Upper lobe of left lung (tissue), 6 donors: ENCODE results near the gene HCFC1. TPM values are rescaled to one million over a fixed set of nuclear protein-coding genes. Genes with fewer than 3 reads are reported as not detected.

Source experiments
- ATAC-seq, 2 donors: fragments of 200-7000 bp; cut with Tn5 transposase; one replicate each; pipeline ENCODE4 v1.9.1; 2022; ENCODE audit warnings: mild to moderate bottlenecking in 2 of 2, moderate library complexity in 2 of 2; ENCODE audit not compliant: low FRiP score in 2 of 2
- DNase-seq, 2 donors: peaks; one replicate each; pipeline ENCODE4 v3.0.0-alpha.2; 2019 to 2020
- H3K27ac ChIP-seq, 4 donors: fragments of 200-600 bp; sonication (generic); one replicate each; pipeline ENCODE4 v1.5.1; 2016 to 2019
- H3K27me3 ChIP-seq, 4 donors: fragments of 200-600 bp; sonication (generic); one replicate each; pipeline ENCODE4 v1.5.1; 2017 to 2019
- H3K36me3 ChIP-seq, 4 donors: fragments of 200-600 bp; sonication (generic); one replicate each; pipeline ENCODE4 v1.5.1; 2016 to 2019
- H3K4me1 ChIP-seq, 4 donors: fragments of 200-600 bp; sonication (generic); one replicate each; pipeline ENCODE4 v1.5.1; 2018 to 2019
- H3K4me3 ChIP-seq, 4 donors: fragments of 200-600 bp; sonication (generic); one replicate each; pipeline ENCODE4 v1.5.1; 2017 to 2019; ENCODE audit warnings: mild to moderate bottlenecking in 2 of 4, moderate library complexity in 1 of 4
- H3K9me3 ChIP-seq, 4 donors: fragments of 200-600 bp; sonication (generic); one replicate each; pipeline ENCODE4 v1.5.1; 2018 to 2019
- EP300 ChIP-seq, 4 donors: sonication (generic); formaldehyde crosslinking; IDR thresholded peaks; one replicate each; pipeline ENCODE4 v1.5.1; 2017; ENCODE audit warnings: antibody characterized with exemption in 4 of 4, control low read depth in 2 of 4
- POLR2A ChIP-seq, 4 donors: fragments of 450-650 bp; IDR thresholded peaks; one replicate each; pipeline ENCODE4 v1.5.1; 2016 to 2017; ENCODE audit warnings: antibody characterized with exemption in 4 of 4, mild to moderate bottlenecking in 2 of 4
- POLR2AphosphoS5 ChIP-seq, 2 donors: sonication (generic); formaldehyde crosslinking; IDR thresholded peaks; one replicate each; pipeline ENCODE4 v1.5.1; 2017; ENCODE audit warnings: antibody characterized with exemption in 2 of 2
- WGBS, 2 donors: methylation state at CpG; one replicate each; pipeline ENCODE4 v1.1.5; 2017 to 2018; 5-methylcytosine and 5-hydroxymethylcytosine counted together
- total RNA-seq, 6 donors: library from RNA; depleted of rRNA in 4 of 6; stranded (reverse); fragments of >200 nt in 4 of 6; gene quantifications; one replicate each; pipeline versions ENCODE4 v1.1.0 to v1.2.1, GENCODE V29; 2016 to 2021
- TF ChIP-seq, protein P1 (sequence below), 6 experiments: fragments of 450-650 bp in 4 of 6; fragments of 200-600 bp in 2 of 6; sonication (generic) in 2 of 6; IDR thresholded peaks; one replicate each; pipeline ENCODE4 v1.5.1; 2016 to 2019; ENCODE audit warnings: antibody characterized with exemption in 6 of 6
- donor health status: DM: no; HTN: no; CAD: no; lungs with moderate emphysema.
- donor health status: DM: no; HTN: yes; CAD: no; lungs with severe emphysema.

HCFC1 gene
- total RNA-seq, 6 donors from 2014 or later = 40.8 to 78.9 (median 52.2) TPM

GRCh38 chrX:153974003-153974725 lies 2.5 kb upstream of the HCFC1 start:
- H3K27ac ChIP-seq = peak overlapping the region; percentile 95 to 100 (median 100)
- DNase-seq = peak in 1 of 2 donors; percentile 54
- H3K4me1 ChIP-seq = peaks cover 7 to 32% (median 15%) of the 10 kb centered on the region in 4 donors
- no peak for ATAC-seq
- peaks cover 0 to 10% (median 0%) of the 10 kb centered on the region in 4 donors for H3K9me3 ChIP-seq
- no peaks in the 10 kb centered on the region for H3K27me3 ChIP-seq
- 12 to 60% methylated on average over 3 to 14 of the region's 14 CpGs for WGBS, 2 donors
- peak overlapping the region in 1 of 4 donors; percentile 90 for H3K4me3 ChIP-seq
- no peak for TF ChIP-seq POLR2A (IDR thresholded peaks at IDR 0.05)
- TF ChIP-seq, protein P1, sequence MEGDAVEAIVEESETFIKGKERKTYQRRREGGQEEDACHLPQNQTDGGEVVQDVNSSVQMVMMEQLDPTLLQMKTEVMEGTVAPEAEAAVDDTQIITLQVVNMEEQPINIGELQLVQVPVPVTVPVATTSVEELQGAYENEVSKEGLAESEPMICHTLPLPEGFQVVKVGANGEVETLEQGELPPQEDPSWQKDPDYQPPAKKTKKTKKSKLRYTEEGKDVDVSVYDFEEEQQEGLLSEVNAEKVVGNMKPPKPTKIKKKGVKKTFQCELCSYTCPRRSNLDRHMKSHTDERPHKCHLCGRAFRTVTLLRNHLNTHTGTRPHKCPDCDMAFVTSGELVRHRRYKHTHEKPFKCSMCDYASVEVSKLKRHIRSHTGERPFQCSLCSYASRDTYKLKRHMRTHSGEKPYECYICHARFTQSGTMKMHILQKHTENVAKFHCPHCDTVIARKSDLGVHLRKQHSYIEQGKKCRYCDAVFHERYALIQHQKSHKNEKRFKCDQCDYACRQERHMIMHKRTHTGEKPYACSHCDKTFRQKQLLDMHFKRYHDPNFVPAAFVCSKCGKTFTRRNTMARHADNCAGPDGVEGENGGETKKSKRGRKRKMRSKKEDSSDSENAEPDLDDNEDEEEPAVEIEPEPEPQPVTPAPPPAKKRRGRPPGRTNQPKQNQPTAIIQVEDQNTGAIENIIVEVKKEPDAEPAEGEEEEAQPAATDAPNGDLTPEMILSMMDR (IDR thresholded peaks at IDR 0.05) = no peak
- no peak for TF ChIP-seq EP300 (IDR thresholded peaks at IDR 0.05)
- peak in 1 of 2 donors; percentile 8 for TF ChIP-seq POLR2AphosphoS5 (IDR thresholded peaks at IDR 0.05)
- no peaks in the 10 kb centered on the region for H3K36me3 ChIP-seq

DNA sequence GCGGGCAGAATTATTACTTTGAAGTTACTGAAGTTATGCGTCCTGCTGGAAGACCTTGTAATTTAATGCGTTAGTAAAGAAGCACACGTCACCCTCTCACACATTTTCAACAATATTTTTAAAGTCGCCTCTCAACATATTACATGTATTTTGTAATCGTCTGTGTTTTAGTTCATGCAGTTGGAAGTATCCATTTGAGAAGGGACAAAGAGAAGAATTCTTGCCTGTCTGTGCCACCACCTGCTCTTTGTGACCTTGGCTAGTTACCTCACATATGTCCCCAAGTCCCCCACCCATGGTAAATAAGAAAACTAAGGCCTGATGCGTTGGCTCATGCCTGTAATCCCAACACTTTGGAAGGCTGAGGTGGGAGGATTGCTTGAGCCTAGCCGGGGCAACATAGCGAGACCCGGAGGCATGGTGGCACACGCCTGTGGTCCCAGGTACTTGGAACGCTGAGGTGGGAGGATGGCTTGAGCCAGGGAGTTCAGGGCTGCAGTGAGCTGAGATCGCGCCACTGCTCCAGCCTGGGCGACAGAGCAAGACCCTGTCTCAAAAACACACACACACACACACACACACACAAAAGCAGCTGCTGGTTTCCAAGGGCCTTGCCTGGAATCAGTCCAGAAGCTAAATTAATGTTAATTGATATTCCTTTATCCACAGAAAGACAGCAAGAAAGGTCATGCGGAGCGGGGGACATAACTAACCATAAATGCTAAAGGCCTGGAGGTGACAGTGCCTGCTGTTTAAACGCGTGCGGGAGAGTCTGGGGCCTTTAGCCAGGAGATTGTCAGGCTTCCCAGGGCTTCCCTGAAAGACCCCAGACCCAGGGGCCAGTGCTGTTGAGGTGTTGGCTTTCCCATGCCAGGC lies 1.7 kb upstream of the HCFC1 start:
- ATAC-seq (no peak), DNase-seq (no peak)
- Histone ChIP-seq H3K4me3 (peak overlapping the region; percentile 22 to 90 (median 75)), H3K27ac (peak overlapping the region; percentile 95 to 100 (median 100)), H3K4me1 (peaks cover 15 to 40% (median 23%) of the 10 kb centered on the region in 4 donors), H3K9me3 (peaks cover 0 to 10% (median 0%) of the 10 kb centered on the region in 4 donors), H3K36me3 (no peaks in the 10 kb centered on the region), H3K27me3 (no peaks in the 10 kb centered on the region)
- WGBS, 2 donors = 40 to 54% methylated on average over 11 to 20 of the region's 20 CpGs
- TF ChIP-seq, protein P1 (IDR thresholded peaks at IDR 0.05) = no peak
- no peak for TF ChIP-seq POLR2AphosphoS5 (IDR thresholded peaks at IDR 0.05)
- TF ChIP-seq EP300 (IDR thresholded peaks at IDR 0.05) = no peak
- TF ChIP-seq POLR2A (IDR thresholded peaks at IDR 0.05) = no peak

DNA sequence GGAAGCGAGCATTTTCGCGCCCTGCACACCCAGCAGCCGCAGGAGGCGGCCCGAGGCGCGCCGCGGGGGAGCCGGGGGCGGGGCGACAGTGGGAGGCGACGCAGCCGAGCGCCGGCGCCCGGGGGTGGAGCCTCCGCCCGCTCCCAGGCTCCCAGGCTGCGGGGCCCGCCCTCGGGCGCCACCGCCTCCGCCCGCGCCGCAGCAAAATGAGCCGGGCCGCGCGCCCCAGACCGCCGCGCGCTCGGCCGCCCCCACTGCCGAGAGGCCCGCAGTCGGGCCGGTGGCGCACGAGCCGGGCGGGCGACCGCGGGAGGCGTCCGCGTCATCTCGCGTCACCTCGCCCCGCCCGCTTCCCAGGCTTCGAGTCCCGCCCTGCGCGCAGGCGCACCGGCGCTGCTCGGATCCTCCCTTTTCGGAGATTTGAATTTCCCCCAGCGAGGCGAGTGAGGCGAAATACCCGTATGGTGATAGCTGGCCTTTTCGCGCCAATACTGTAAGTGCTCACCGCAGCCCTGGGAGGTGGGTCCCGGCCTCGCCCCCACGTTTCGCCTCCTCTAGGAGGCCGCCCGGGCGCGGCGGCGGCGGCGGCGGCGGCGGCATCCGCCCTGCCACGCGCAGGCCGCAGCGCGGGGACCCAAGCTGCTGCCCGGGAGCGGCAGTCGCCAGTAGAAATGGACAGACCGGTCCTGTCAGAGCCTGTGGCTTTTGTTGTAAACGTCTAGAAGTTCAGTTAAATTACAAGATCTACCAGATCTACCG lies 929 bp upstream of the HCFC1 start, which contains the start of gene TMEM187:
Gene TMEM187 (plus strand): TSS at position 387 of the 759 bp plus-strand sequence. CDS start 9,309 bp downstream, outside the sequence.
- Histone ChIP-seq H3K4me1 (peaks cover 23 to 48% (median 30%) of the 10 kb centered on the region in 4 donors), H3K9me3 (peaks cover 0 to 10% (median 0%) of the 10 kb centered on the region in 4 donors), H3K36me3 (no peaks in the 10 kb centered on the region), H3K27ac (peak within 1 kb of the TSS; percentile 95 to 100 (median 100)), H3K4me3 (peak within 1 kb of the TSS; percentile 64 to 90 (median 75)), H3K27me3 (no peaks in the 10 kb centered on the region)
- WGBS, 2 donors = 0 to 10% methylated on average over 2 to 61 of the region's 103 CpGs
- TF ChIP-seq POLR2AphosphoS5 (IDR thresholded peaks at IDR 0.05) (peak; percentile 40 to 57), EP300 (IDR thresholded peaks at IDR 0.05) (no peak), POLR2A (IDR thresholded peaks at IDR 0.05) (peak in 3 of 4 donors; percentile 13 to 70 (median 29))
- TF ChIP-seq, protein P1 (IDR thresholded peaks at IDR 0.05) = no peak
- ATAC-seq (peak; percentile 70 to 84), DNase-seq (peak; percentile 84 to 97)

DNA sequence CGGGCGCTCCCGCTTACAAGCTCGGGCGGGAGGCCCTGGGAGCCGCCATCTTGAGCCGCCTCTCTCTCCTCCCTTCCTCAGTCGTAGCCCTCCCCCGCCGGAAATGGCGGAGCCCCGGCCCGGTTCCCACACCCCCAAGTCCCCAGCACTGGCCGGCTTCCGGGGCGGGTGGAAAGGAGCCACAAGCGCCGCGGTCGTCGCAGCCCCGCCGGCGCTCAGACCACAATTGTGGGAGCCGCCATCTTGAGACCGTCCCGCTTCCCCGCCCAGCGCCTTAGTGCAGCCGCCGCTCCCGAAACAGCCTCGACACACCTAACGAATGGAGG lies 531 bp downstream of the HCFC1 start:
- H3K9me3 ChIP-seq = peaks cover 0 to 10% (median 0%) of the 10 kb centered on the region in 4 donors
- no peaks in the 10 kb centered on the region for H3K27me3 ChIP-seq
- peak in 2 of 4 donors; percentile 49 to 75 for TF ChIP-seq POLR2A (IDR thresholded peaks at IDR 0.05)
- TF ChIP-seq, protein P1 (IDR thresholded peaks at IDR 0.05) = no peak
- no peak for TF ChIP-seq EP300 (IDR thresholded peaks at IDR 0.05)
- peak; percentile 35 to 50 for TF ChIP-seq POLR2AphosphoS5 (IDR thresholded peaks at IDR 0.05)
- H3K4me3 ChIP-seq = peak overlapping the region; percentile 64 to 90 (median 75)
- H3K4me1 ChIP-seq = peaks cover 36 to 63% (median 45%) of the 10 kb centered on the region in 4 donors
- peak; percentile 85 to 90 for ATAC-seq
- H3K36me3 ChIP-seq = no peaks in the 10 kb centered on the region
- DNase-seq = peak; percentile 92 to 95
- H3K27ac ChIP-seq = peak overlapping the region; percentile 95 to 100 (median 100)
- 13% methylated on average over 18 of the region's 34 CpGs; no CpG with 5 or more reads in 1 of the 2 donors for WGBS, 2 donors
